Left colon (tissue), 2 donors: ENCODE measurements around the gene PRPSAP2. TPM values are rescaled to one million over a fixed set of nuclear protein-coding genes. Genes with fewer than 3 reads are reported as not detected.
A peak's percentile ranks its signal among the peaks of the same experiment; 100 is the strongest.
"Not testable (repeated sequence)": the region's sequence is repeated elsewhere in the genome, so short reads cannot be mapped to it uniquely, and the experiment has no call there.

Experiments used
- ATAC-seq: fragments of 200-7000 bp; cut with Tn5 transposase; one replicate; pipeline ENCODE4 v1.9.1; 2020; ENCODE audit warnings: mild to moderate bottlenecking, moderate library complexity
- DNase-seq, 2 donors: peaks; one replicate each; pipeline ENCODE4 v3.0.0-alpha.2; 2020
- intact Hi-C, 2 donors: fragments of 100-400 bp; cut with DNase I in 1 of 2; cut with micrococcal nuclease in 1 of 2; formaldehyde crosslinking; loops; one replicate each; pipeline versions ENCODE4 v1.11.2 to v1.14.0; 2022; cut with DNase I, micrococcal nuclease
- long read RNA-seq: library from polyadenylated mRNA; unstranded; transcript quantifications from one replicate; pipeline ENCODE4 v2.0.0, GENCODE V29; 2021
- total RNA-seq, 2 donors: library from RNA; stranded (reverse); fragmentation: NEBNext Ultra II Directional; extraction: Animal tissue kit (Norgen Biotek cat#: 25700); gene quantifications; one replicate each; pipeline ENCODE4 v1.2.1, GENCODE V29; 2021
- donor health status: DM: no; HTN: no; CAD: no.
- donor health status: DM: yes; HTN: yes; CAD: no.

PRPSAP2 gene
- total RNA-seq, result 10 to 100 TPM; 27.1 to 31.5 TPM
- long read RNA-seq, transcript PRPSAP2-201 (12 exons, 1,910 nt), result major isoform, 12 of 31 reads
- long read RNA-seq, partial matches to known transcripts, result 2 of 31 reads
- long read RNA-seq, other reads (novel, unspliced or antisense), result 17 of 31 reads

- intact Hi-C loops, result no loop called here
- ATAC-seq (peak; percentile 96), DNase-seq (peak; percentile 98 to 99)
Observed at GRCh38 chr17:18857864-18858566, at the start of gene PRPSAP2. Gene PRPSAP2 (plus strand): TSS chr17:18858131. CDS start chr17:18865834, 7,703 bp downstream.

GRCh38 chr17:18815924-18816323 lies 42.0 kb upstream of the PRPSAP2 start:
- intact Hi-C loops, DNase-seq, ATAC-seq: not testable (repeated sequence)

GRCh38 chr17:18816489-18817371 lies 41.2 kb upstream of the PRPSAP2 start:
- intact Hi-C loops, result not testable (repeated sequence)
- peak; percentile 77 for ATAC-seq
- peak in 1 of 2 donors; percentile 15 for DNase-seq

DNA sequence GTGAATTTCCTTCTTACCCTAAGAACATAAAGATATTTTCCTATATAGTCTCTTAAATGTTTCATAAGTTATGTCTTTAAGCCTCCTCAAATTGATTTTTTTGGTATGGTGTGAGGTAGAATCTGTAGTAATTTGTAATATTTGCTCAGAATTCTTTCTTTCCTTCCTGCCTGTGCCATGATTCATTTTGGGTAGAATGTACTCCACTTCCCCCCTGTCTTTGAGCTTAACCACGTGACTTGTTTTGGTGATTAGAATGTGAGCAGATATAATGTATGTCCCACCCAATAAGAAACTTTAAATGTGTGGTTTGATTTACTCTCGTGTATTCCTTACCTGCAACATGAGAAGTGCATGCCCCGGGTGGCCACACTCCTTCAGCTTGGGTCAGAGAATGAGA lies 36.5 kb upstream of the PRPSAP2 start:
- intact Hi-C loops, ATAC-seq, DNase-seq: not testable (repeated sequence)

GRCh38 chr17:18827613-18828012 lies 30.3 kb upstream of the PRPSAP2 start:
- intact Hi-C loops, DNase-seq: not testable (repeated sequence)
- peak; percentile 64 for ATAC-seq

DNA sequence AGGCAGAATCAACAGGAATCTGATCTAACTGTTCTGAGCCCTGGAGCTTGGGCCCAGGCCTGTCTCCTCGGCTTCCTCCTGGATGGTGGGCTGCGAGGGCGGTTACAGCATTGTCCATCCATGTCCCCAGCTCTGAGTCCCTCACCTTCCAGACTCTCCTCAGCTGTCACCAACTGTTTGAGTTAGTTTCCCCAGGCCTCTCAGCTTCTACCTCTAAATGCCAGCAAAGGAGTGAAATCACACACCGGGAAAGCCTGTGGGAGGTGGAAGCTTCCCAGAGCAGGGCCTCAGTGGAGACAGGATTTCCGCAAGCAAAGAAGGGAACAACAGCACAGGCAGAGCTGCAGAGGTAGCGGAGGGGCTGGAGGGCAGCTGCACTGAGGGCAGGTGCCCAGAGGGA lies 9.4 kb upstream of the PRPSAP2 start:
- intact Hi-C loops, result no loop called here
- no peak for DNase-seq
- ATAC-seq, result no peak

DNA sequence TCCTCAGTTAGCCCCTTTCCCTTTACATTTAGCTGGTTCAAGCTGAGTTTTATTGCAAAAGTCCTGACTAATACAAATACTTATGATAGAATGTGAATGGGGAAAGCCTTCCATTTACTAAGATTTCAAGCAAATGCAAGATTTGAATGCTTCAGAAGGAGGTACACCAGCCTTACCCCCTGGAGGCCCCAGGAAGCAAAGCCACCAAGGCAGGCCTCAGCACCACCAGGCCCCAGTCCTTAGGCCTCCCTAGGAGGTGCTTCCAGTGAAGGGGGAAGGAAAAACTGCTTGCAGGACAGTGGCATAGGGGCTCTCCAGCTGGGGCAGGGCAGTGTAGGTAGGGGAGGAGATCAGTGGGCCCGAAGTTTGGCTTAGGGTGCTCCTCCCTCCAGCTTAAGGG lies 7.3 kb upstream of the PRPSAP2 start:
- DNase-seq (no peak), ATAC-seq (no peak)
- intact Hi-C loops, result no loop called here

DNA sequence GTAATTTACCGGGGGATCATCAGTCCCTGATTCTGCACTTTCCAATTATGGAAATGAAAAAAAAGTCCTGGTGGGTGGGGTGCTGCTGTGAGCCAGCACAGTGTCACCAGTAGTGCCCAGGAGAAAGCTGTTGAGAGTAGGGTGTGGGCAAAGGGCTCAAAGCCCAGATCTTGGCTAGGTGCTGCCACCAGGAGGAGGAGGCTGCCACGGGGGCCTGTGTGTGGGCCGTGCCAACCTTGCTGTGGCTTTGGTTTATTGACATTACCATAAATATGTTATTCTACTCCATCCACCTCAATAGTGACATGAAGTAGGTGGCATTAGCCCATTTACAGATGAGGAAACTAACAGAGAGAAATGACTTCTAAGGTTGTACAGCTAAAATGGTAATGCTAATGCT lies 6.7 kb upstream of the PRPSAP2 start:
- intact Hi-C loops, result no loop called here
- ATAC-seq (peak; percentile 35), DNase-seq (no peak)

- DNase-seq (no peak), ATAC-seq (no peak)
- intact Hi-C loops, result no loop called here
Observed at GRCh38 chr17:18854956-18855355, 3.0 kb upstream of the PRPSAP2 start.

- DNase-seq (peak; percentile 89 to 96), ATAC-seq (peak; percentile 84)
- intact Hi-C loops, result no loop called here
Observed at GRCh38 chr17:18855831-18856569, 1.9 kb upstream of the PRPSAP2 start.

- DNase-seq, result no peak
- ATAC-seq, result no peak
- intact Hi-C loops, result no loop called here
Observed at GRCh38 chr17:18856570-18856915, 1.4 kb upstream of the PRPSAP2 start.

DNA sequence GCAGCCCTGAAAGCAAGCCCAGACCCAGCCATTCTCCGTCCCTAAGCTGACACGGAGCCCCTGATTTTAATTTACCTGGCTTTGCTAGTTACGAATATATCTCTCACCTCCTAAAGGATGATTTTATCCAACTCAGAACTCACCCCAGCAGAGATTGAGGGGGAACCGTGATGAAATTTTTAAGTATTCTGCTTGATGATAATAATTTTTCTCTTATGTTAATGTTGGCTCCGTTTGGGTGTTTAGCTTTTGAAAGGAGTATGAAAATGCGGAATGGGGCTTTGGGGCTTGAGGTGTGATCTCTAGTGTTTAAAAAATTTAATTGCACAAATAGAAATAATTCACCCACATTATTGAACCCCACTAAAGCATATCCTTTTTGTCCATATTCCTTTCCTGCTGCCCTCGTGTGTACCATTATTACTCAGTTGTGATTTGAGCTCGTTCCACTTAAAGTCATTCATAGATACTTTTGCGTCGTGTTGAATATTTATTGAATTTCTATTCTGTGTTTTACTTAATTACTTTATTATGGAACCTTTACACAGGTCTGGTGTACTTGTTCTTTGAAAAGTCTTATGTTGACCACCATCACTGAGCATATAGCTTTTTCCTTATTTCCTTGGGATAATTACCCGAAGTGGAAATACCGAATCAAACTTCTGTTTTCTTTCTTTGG lies 775 bp downstream of the PRPSAP2 start:
- intact Hi-C loops, result no loop called here
- DNase-seq (no peak), ATAC-seq (no peak)

GRCh38 chr17:18859256-18859655 lies 1.3 kb downstream of the PRPSAP2 start:
- ATAC-seq (no peak), DNase-seq (peak in 1 of 2 donors; percentile 18)
- intact Hi-C loops, result no loop called here

GRCh38 chr17:18860161-18860972 lies 2.4 kb downstream of the PRPSAP2 start:
- no peak for DNase-seq

GRCh38 chr17:18862011-18862410 lies 4.1 kb downstream of the PRPSAP2 start:
- intact Hi-C loops, result no loop called here
- DNase-seq (no peak), ATAC-seq (no peak)

More at GRCh38 chr17:18860161-18860972, 2.4 kb downstream of the PRPSAP2 start:
- no peak for ATAC-seq
- intact Hi-C loops, result no loop called here

- ATAC-seq, intact Hi-C loops, DNase-seq: not testable (repeated sequence)
Observed at GRCh38 chr17:18864996-18865395, 7.1 kb downstream of the PRPSAP2 start.

DNA sequence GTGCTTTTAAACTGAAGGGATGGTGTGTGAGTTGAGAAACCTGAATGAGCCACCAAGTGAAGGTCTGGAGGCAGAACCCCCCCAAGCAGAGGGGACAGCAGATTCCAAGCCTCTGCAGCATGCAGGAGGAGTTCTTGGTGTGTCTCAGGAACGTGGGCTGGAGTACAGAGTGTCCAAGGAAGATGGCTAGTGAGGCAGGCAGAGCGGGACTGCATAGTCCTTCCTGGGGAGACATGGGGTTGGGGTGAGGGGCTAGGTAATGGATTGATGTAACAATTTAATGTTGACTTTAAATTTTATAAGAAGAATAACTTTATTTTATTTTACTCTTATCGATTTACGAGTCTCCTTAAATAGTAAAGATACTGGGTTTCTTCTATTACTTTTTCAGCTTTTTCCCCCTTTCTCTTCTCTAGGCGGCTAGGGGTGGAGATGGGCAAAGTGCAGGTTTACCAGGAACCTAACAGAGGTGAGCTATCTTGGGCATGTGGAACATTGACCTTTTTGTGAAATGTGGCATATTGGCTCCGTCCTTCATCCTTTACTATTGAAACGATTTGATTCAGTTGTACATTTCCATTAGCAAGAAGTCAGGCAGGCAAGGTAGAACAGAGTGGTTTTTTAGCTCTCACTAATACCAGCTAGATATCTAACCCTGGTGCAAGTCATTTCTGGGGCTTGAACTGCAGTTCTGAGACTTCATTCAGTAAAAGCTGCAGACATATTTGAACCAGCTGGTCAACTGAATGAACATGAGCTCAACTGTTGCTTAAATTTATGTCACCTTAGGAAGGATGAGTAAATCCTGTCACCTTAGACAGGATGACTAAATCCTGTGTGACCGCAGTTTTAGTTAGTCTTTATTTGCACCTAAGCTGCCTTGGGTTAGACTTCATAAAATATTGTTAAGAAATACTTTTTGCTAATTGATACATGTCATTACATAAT lies 9.2 kb downstream of the PRPSAP2 start:
- peak; percentile 98 for ATAC-seq

More for the DNA sequence above, 9.2 kb downstream of the PRPSAP2 start:
- no peak for DNase-seq
- intact Hi-C loops, result no loop called here
